IMR-90 (cell line): ENCODE measurements around the gene CACNA1F. TPM values are rescaled to one million over a fixed set of nuclear protein-coding genes. Genes with fewer than 3 reads are reported as not detected.

Source experiments
- ATAC-seq: fragments of 200-7000 bp; cut with Tn5 transposase; 2 replicates; pipeline ENCODE4 v1.9.1; 2020; ENCODE audit warnings: low read depth, mild to moderate bottlenecking, moderate library complexity
- BruUV-seq: library from RNA; stranded (reverse); fragments of 400-500 nt; replicated peaks from 2 replicates; lab custom pipeline; 2021; lab: Mats Ljungman, UMichigan
- CTCF ChIA-PET: fragments of 300-600 bp; formaldehyde crosslinking; extraction: SDS; loops from one replicate; lab custom pipeline; 2021; ENCODE audit warnings: antibody characterized with exemption; lab: Yijun Ruan, JAX
- POLR2A ChIA-PET: fragments of 300-600 bp; sonication (Branson Sonifier 250); formaldehyde crosslinking; loops from one replicate; lab custom pipeline; 2022; ENCODE audit warnings: antibody characterized with exemption; ENCODE audit not compliant: unreplicated experiment; lab: Charles Lee
- DNase-seq: peaks from one replicate; pipeline ENCODE4 v3.0.0; 2013
- H2AFZ ChIP-seq: replicated peaks from 2 replicates; pipeline ENCODE3; 2013; ENCODE audit warnings: low read length, mild to moderate bottlenecking; ENCODE audit not compliant: poor library complexity
- H2AK5ac ChIP-seq: 2 replicates; pipeline ENCODE4 v1.6.1; 2013; ENCODE audit warnings: low read depth, low read length, inconsistent platforms
- H2AK9ac ChIP-seq: replicated peaks from 2 replicates; pipeline ENCODE3; 2013; ENCODE audit warnings: mild to moderate bottlenecking, low read depth, low read length, moderate library complexity; ENCODE audit not compliant: poor library complexity
- H2BK120ac ChIP-seq: 2 replicates; pipeline ENCODE4 v1.6.1; 2013; ENCODE audit warnings: low read depth, low read length, inconsistent platforms
- H2BK15ac ChIP-seq: 3 replicates; pipeline ENCODE4 v1.6.1; 2013; ENCODE audit warnings: low read depth, low read length, inconsistent platforms
- H2BK20ac ChIP-seq: 2 replicates; pipeline ENCODE4 v1.6.1; 2013; ENCODE audit warnings: low read depth, mild to moderate bottlenecking, inconsistent platforms, low read length, moderate library complexity
- H2BK5ac ChIP-seq: 2 replicates; pipeline ENCODE4 v1.6.1; 2013; ENCODE audit warnings: mild to moderate bottlenecking, low read depth, low read length, inconsistent platforms; ENCODE audit not compliant: poor library complexity, severe bottlenecking
- H3K14ac ChIP-seq: replicated peaks from 2 replicates; pipeline ENCODE4 v1.6.1; 2013; ENCODE audit warnings: low read depth, low read length, inconsistent platforms
- H3K18ac ChIP-seq: 2 replicates; pipeline ENCODE4 v1.6.1; 2013; ENCODE audit warnings: low read depth, low read length, control low read depth
- H3K23ac ChIP-seq: 2 replicates; pipeline ENCODE4 v1.6.1; 2013; ENCODE audit warnings: low read depth, low read length, inconsistent platforms
- H3K27ac ChIP-seq: 2 replicates; pipeline ENCODE4 v1.5.1; 2013; ENCODE audit warnings: mild to moderate bottlenecking, control low read depth, low read length; ENCODE audit not compliant: insufficient read depth
- H3K27me3 ChIP-seq: 2 replicates; pipeline ENCODE4 v1.6.1; 2013; ENCODE audit warnings: low read length; ENCODE audit not compliant: control insufficient read depth, insufficient read depth
- H3K36me3 ChIP-seq: 2 replicates; pipeline ENCODE4 v1.6.1; 2013; ENCODE audit warnings: low read length, mixed read lengths; ENCODE audit not compliant: control insufficient read depth, insufficient read depth
- H3K4ac ChIP-seq: 2 replicates; pipeline ENCODE4 v1.6.1; 2013; ENCODE audit warnings: low read depth, low read length, inconsistent platforms
- H3K4me1 ChIP-seq: 2 replicates; pipeline ENCODE4 v1.6.1; 2013; ENCODE audit warnings: low read length, mixed read lengths; ENCODE audit not compliant: control insufficient read depth, insufficient read depth
- H3K4me2 ChIP-seq: 2 replicates; pipeline ENCODE4 v1.6.1; 2013; ENCODE audit warnings: low read depth, mild to moderate bottlenecking, control low read depth, low read length, moderate library complexity
- H3K4me3 ChIP-seq: 2 replicates; pipeline ENCODE4 v1.5.1; 2013; ENCODE audit warnings: low read depth, mild to moderate bottlenecking, control low read depth, low read length, moderate library complexity; ENCODE audit not compliant: insufficient read depth
- H3K56ac ChIP-seq: 2 replicates; pipeline ENCODE4 v1.6.1; 2013; ENCODE audit warnings: low read length, inconsistent platforms; ENCODE audit not compliant: insufficient read depth; ENCODE audit errors: extremely low read depth
- H3K79me1 ChIP-seq, 2 experiments: 2 replicates each; pipeline ENCODE4 v1.6.1; 2013; ENCODE audit warnings: low read length in 2 of 2, inconsistent platforms in 1 of 2, low read depth in 1 of 2
- H3K9ac ChIP-seq: 2 replicates; pipeline ENCODE4 v1.6.1; 2013; ENCODE audit warnings: low read depth, low read length, control low read depth
- H3K9me1 ChIP-seq: 2 replicates; pipeline ENCODE4 v1.6.1; 2013; ENCODE audit warnings: low read length, inconsistent platforms; ENCODE audit not compliant: insufficient read depth
- H3K9me3 ChIP-seq: 2 replicates; pipeline ENCODE4 v1.6.1; 2013; ENCODE audit warnings: low read length; ENCODE audit not compliant: control insufficient read depth, insufficient read depth
- H4K20me1 ChIP-seq: 2 replicates; pipeline ENCODE4 v1.6.1; 2013; ENCODE audit warnings: low read length, inconsistent platforms; ENCODE audit not compliant: insufficient read depth
- H4K5ac ChIP-seq: 2 replicates; pipeline ENCODE4 v1.6.1; 2013; ENCODE audit warnings: mild to moderate bottlenecking, low read depth, low read length, control low read depth
- H4K8ac ChIP-seq, 2 experiments: 2 replicates each; pipeline ENCODE4 v1.6.1; 2013; ENCODE audit warnings: low read depth in 2 of 2, low read length in 2 of 2, control low read depth in 1 of 2, inconsistent platforms in 1 of 2
- H4K91ac ChIP-seq: 2 replicates; pipeline ENCODE4 v1.6.1; 2013; ENCODE audit warnings: low read depth, low read length, inconsistent platforms; ENCODE audit not compliant: insufficient read depth
- BHLHE40 ChIP-seq: fragments of 150-350 bp; IDR thresholded peaks from 2 replicates; pipeline ENCODE4 v1.6.1; 2016; ENCODE audit warnings: mild to moderate bottlenecking, low read depth, low read length
- CEBPB ChIP-seq: IDR thresholded peaks from 2 replicates; pipeline ENCODE4 v1.6.1; 2012; ENCODE audit warnings: low read depth, low read length, improper control_type of control experiment
- CHD1 ChIP-seq: IDR thresholded peaks from 2 replicates; pipeline ENCODE4 v1.6.1; 2012; ENCODE audit warnings: low read depth, low read length, improper control_type of control experiment
- CTCF ChIP-seq: conservative IDR thresholded peaks from 2 replicates; pipeline ENCODE4 v1.5.1; 2012; ENCODE audit warnings: mild to moderate bottlenecking, low read depth, low read length, improper control_type of control experiment
- ELK1 ChIP-seq: fragments of 150-350 bp; IDR thresholded peaks from 2 replicates; pipeline ENCODE4 v1.6.1; 2016; ENCODE audit warnings: low read depth, mild to moderate bottlenecking, low read length, moderate library complexity, borderline replicate concordance
- FOS ChIP-seq: fragments of 150-350 bp; IDR thresholded peaks from 2 replicates; pipeline ENCODE4 v1.6.1; 2016; ENCODE audit warnings: low read depth, low read length
- MAFK ChIP-seq: IDR thresholded peaks from 2 replicates; pipeline ENCODE4 v1.6.1; 2012; ENCODE audit warnings: low read depth, low read length, improper control_type of control experiment
- MAZ ChIP-seq: IDR thresholded peaks from 2 replicates; pipeline ENCODE4 v1.6.1; 2012; ENCODE audit warnings: low read depth, mild to moderate bottlenecking, low read length, improper control_type of control experiment, moderate library complexity, borderline replicate concordance
- MXI1 ChIP-seq: IDR thresholded peaks from 2 replicates; pipeline ENCODE4 v1.6.1; 2012; ENCODE audit warnings: low read depth, mild to moderate bottlenecking, low read length, moderate library complexity, borderline replicate concordance
- NFE2L2 ChIP-seq: fragments of 150-350 bp; IDR thresholded peaks from 2 replicates; pipeline ENCODE4 v1.6.1; 2016; ENCODE audit warnings: low read depth, mild to moderate bottlenecking, low read length
- POLR2A ChIP-seq: IDR thresholded peaks from 2 replicates; pipeline ENCODE4 v1.6.1; 2012; ENCODE audit warnings: mild to moderate bottlenecking, low read depth, low read length
- RAD21 ChIP-seq: IDR thresholded peaks from 2 replicates; pipeline ENCODE4 v1.6.1; 2012; ENCODE audit warnings: low read length, improper control_type of control experiment
- RCOR1 ChIP-seq: IDR thresholded peaks from 2 replicates; pipeline ENCODE4 v1.6.1; 2012; ENCODE audit warnings: mild to moderate bottlenecking, low read length, improper control_type of control experiment; ENCODE audit not compliant: insufficient replicate concordance
- RFX5 ChIP-seq: IDR thresholded peaks from 2 replicates; pipeline ENCODE4 v1.8.0; 2012; ENCODE audit warnings: low read depth, mild to moderate bottlenecking, low read length, moderate library complexity
- SMC3 ChIP-seq: fragments of 150-350 bp; IDR thresholded peaks from 2 replicates; pipeline ENCODE4 v1.6.1; 2016; ENCODE audit warnings: low read depth, mild to moderate bottlenecking, antibody characterized with exemption, low read length, moderate library complexity
- USF2 ChIP-seq: fragments of 150-350 bp; IDR thresholded peaks from 2 replicates; pipeline ENCODE4 v1.6.1; 2017; ENCODE audit warnings: mild to moderate bottlenecking, antibody characterized with exemption, low read length, low read depth
- WGBS, 2 experiments: methylation state at CpG; one replicate each; pipeline versions ENCODE4 v1.1.5 to v1.1.7; 2013; ENCODE audit warnings: missing lambda C conversion rate in 2 of 2; ENCODE audit not compliant: insufficient read length in 1 of 2; ENCODE audit errors: extremely low coverage in 2 of 2; 5-methylcytosine and 5-hydroxymethylcytosine counted together
- dilution Hi-C: fragments of 300-500 bp; cut with HindIII; formaldehyde crosslinking; loops from one replicate; pipeline ENCODE4 v1.14.3; 2018; ENCODE audit warnings: low sequenced_read_pairs; ENCODE audit not compliant: unreplicated experiment
- in situ Hi-C: fragments of 300-500 bp; cut with MboI; formaldehyde crosslinking; loops from 3 replicates; pipeline ENCODE4 v1.14.3; 2019; ENCODE audit warnings: low sequenced_read_pairs, inconsistent platforms, mixed read lengths
- intact Hi-C: fragments of 100-400 bp; cut with micrococcal nuclease; formaldehyde crosslinking; loops from 2 replicates; pipeline ENCODE4 v1.10.0; 2022
- polyA plus RNA-seq, 3 experiments: library from polyadenylated mRNA; depleted of rRNA; stranded (reverse); fragments of >200 nt; gene quantifications; 2 replicates each; pipeline ENCODE4 v1.2.3, GENCODE V29; 2012; ENCODE audit warnings: low replicate concordance in 1 of 3
- total RNA-seq: library from RNA; depleted of rRNA; stranded (reverse); fragments of >200 nt; gene quantifications from 2 replicates; pipeline ENCODE4 v1.2.3, GENCODE V29; 2012

Gene CACNA1F
- total and polyA plus RNA-seq, 2 of the 4 experiments (the other 2 are of a cell fraction), result not detected

DNA sequence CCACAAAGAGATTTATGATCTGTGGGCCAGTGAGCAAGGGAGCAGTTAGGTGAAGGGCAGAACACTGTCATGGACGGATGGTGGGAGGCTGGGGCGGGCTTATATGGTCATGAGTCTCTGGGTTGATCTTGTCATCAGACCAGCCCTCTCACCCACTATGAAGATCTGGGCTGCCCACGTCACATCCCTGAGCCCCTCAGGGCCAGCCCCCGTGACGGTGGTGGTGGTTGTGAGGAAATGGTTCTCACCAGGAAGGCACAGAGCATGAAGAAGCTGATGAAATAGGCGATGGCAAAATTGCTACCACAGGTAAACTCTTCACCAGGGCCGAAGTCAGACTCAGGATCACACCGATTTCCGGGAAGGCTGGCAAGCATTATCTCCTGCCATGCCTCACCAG, 22.1 kb downstream of the CACNA1F start:
- Histone ChIP-seq H2BK20ac (no peak overlapping the region), H3K4ac (no peak overlapping the region), H2AFZ (no peak overlapping the region), H3K9me3 (peaks cover 4% of the 10 kb centered on the region), H2AK9ac (no peak overlapping the region), H3K23ac (no peak overlapping the region), H2BK15ac (no peak overlapping the region), H4K8ac (no peak overlapping the region), H3K4me3 (no peak overlapping the region), H4K91ac (no peak overlapping the region), H3K36me3 (no peaks in the 10 kb centered on the region), H3K9ac (no peak overlapping the region), H3K27me3 (peaks cover 4% of the 10 kb centered on the region), H3K79me1 (no peaks in the 10 kb centered on the region), H3K27ac (no peak overlapping the region), H3K4me2 (no peak overlapping the region), H4K20me1 (no peaks in the 10 kb centered on the region), H3K14ac (no peak overlapping the region), H3K9me1 (no peaks in the 10 kb centered on the region), H3K4me1 (no peaks in the 10 kb centered on the region), H2BK5ac (no peak overlapping the region), H4K5ac (no peak overlapping the region), H2AK5ac (no peak overlapping the region), H3K18ac (no peak overlapping the region), H3K56ac (no peak overlapping the region), H2BK120ac (no peak overlapping the region)
- no TSS peak for BruUV-seq
- DNase-seq, result no peak
- WGBS, 2 experiments, result no CpG with 5 or more reads among the region's 9 CpGs
- intact Hi-C loops, result no loop called here
- TF ChIP-seq MAFK (no peak), CTCF (no peak), USF2 (no peak), SMC3 (no peak), FOS (no peak), RFX5 (no peak), MAZ (no peak), NFE2L2 (no peak), CHD1 (no peak), ELK1 (no peak), RAD21 (no peak), CEBPB (no peak), MXI1 (no peak), RCOR1 (no peak), BHLHE40 (no peak), POLR2A (no peak)
- POLR2A ChIA-PET, result no interaction called here
- dilution Hi-C loops, result no loop called here
- CTCF ChIA-PET, result no interaction called here
- ATAC-seq, result no peak
- in situ Hi-C loops, result no loop called here
